Glomerular endothelial cell (primary cell): Measurements from ENCODE around the gene VEGFB. TPM values are rescaled to one million over a fixed set of nuclear protein-coding genes. Genes with fewer than 3 reads are reported as not detected.
"Not testable (repeated sequence)": the region's sequence is repeated elsewhere in the genome, so short reads cannot be mapped to it uniquely, and the experiment has no call there.

ENCODE experiments used
- DNase-seq: peaks from one replicate; pipeline ENCODE4 v3.0.0-alpha.2; 2011; ENCODE audit warnings: low read depth, low spot score; ENCODE audit errors: extremely low read depth
- total RNA-seq: library from RNA; depleted of rRNA; stranded (reverse); fragments of >200 nt; gene quantifications from 2 replicates; pipeline ENCODE4 v1.2.3, GENCODE V29; 2015

Gene VEGFB
- total RNA-seq, 1 donor from 2014 or later = 69.2 TPM

GRCh38 chr11:64245797-64246620 lies 11.6 kb downstream of the VEGFB start:
- no peak for DNase-seq

DNA sequence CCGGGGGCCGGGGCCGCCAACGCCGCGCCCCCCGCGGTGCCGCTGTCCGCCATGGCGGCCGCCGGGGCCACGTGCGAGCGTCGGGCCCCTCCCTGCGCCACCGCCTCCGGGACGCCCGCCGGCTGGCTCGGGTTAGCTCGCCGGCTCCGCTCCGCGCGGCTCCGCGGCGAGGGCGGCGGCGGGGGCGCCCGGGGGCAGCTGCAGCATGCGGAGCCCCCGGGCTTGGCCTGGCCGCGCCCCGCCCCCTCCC lies 12.2 kb downstream of the VEGFB start:
- not testable (repeated sequence) for DNase-seq

DNA sequence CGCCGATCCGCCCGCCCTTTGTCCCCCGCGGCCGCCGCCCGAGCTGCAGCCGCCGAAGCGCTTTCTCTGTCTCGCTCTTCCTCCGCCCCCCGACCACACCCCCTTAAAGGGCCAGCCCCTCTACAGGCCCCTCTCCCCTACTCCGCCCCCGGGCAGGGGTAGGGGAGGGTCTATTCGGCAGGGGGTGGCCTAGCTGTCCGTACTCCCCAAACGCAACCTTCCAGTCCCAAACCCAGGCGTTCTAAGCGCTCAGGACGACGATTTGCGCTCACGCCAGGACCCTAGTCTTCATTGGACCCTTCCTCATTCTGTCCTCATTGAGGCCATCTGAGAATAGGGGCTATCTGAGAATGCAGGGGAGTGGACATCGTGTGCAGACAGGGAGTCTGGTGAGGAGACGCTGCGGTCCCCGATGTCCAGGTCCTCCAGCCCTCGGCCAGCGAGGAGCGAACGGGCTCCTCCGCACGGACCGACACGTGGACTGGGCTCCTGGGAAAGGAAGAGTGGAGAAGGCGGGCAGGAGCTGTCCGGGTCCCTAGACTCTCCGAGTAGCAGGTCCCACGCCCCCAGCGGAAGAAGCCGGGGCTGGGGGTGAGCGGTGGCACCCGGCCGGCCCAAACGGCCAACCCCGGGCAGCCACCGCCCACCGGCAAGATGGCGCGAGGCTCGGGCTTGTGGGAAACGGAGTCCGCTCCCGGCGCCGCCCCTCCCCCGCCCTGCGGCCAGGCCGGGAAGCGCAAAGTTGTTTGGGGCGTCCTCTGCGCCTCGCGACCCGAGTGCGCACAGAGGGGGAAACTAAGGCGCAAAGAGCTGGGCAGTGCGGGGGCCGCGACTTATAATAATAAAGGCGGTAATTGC lies 12.7 kb downstream of the VEGFB start, which contains the start of gene PPP1R14B:
Gene PPP1R14B, minus strand, starts transcription at position 73 of the 858 bp plus-strand sequence. CDS start 270 bp downstream, outside the sequence.
- DNase-seq = no peak

DNA sequence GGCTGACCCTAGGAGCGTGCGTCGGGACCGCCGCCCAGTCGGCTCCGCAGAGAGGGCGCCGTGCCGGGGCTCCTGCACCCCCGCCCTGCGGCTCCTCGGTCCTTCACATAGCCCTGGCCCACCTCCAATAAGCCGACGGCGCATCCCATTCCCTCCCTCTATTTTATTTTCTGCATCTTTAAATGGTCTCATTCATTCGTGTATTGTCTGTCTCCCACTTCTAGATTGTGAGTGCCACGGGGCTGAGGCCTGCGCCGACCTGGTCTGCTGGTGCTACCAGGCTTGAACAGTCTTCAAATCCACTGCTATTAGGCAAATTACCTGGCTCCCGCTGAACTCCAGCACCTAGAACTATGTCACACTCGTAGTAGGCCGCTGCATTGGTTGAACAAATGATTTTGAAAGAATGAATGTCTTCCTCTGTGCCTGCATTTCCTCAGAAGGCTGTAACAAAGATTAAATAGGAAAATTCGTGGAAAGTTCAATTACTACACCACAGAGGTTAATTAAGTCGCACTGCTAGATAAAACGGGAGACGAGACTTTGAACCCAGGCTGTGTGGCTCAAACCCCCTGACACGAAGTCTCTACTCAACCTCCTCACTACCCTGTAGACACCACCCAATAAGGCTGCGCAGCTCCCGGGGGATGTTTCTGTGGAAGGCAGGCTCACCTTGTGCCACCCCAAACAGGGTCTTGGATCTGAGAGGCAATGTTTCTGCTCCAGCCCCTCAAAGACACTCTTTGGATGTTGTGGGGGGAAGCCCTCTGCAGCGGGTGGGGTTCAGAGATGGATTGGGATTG lies 13.5 kb downstream of the VEGFB start:
- no peak for DNase-seq

DNA sequence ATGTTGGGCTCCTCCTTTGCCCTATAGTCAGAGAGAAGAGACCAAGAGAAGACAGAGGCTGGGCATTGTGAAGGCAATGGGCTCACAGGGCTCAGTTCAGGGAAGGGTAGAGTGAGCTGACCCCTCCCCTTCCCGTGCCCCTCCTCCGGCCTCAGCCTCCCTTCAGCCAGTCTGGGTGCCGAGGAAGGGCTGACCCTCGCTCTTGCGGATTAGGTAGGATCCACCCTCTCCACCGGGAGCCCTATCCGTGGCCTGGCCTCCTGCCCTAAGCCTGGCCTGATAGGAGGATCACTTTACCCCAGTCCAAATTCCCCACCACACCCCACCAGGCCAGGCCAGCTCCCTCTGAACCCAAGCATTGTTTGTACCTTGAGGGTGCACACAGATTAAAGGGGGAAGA lies 14.2 kb downstream of the VEGFB start:
- DNase-seq = no peak

- no peak for DNase-seq
Measured at GRCh38 chr11:64249038-64249437, 14.7 kb downstream of the VEGFB start.

DNA sequence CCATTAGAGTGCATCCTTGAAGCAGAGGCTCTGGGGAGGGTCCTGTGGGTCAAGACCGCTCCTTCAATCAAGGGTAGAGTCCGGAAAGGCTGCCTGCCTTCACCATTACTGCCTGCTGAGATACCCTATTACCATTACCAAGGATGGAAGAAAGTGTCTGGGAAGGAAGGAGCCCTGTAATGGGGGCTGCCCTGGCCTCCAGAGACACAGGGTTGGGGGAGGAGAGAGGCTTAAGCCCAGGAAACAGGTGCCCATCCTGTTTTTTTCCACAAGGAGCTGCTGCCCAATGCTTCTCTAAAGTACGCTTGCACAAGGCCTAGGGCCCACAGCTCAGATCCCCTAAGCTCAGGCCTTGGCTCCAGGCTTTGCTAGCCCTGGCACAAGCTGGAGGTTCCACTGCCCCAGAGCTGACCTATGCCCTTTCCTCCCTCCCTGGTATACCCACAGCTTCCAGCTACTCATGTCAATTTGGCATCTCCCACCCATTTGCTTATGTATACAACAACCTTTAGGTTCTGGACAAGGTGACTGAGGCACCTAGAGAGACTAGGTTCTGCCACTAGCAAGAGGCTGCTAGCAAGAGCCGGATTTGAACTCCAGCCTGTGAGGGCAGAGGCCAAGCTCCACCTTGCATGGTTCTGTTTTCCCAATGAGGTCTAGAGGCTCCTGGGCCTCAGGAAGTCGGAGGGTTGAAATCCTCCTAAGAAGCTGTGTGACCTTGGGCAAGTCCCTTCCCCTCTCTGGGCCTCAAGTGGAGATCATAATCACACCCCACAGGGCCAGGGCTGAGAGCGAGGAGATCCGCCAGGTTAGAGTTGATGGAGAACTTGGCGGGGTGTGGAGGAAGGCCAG lies 15.4 kb downstream of the VEGFB start:
- DNase-seq = no peak

DNA sequence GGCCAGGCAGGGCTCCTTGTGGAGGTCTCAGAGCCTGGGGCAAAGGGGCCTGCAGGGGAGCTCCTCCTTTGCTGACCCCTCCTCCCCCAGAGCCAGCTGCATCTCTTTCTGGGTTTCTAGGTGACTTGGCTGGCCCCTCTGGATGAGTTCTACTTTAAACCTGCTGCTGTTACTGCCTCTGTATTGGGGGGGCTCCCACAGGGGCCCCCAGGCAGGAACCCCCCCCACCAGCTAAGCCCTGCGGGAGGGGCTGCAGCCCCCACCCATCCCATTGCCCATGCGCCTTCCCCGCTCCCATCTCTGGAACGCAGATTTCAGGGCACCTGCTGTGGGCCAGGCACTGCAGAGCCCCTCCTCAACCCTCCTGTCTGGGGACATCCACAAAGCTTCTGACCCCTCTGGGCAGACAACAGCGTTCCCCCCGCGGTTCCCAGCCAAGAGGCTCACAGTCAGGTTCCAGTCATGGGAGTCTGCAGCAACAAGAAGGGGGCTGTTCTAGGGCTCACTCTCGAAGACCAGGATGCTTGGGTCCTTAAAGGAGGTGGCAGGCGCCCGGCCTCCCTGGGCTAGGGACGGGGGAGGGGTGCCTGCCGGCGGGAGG lies 16.1 kb downstream of the VEGFB start:
- no peak for DNase-seq

DNA sequence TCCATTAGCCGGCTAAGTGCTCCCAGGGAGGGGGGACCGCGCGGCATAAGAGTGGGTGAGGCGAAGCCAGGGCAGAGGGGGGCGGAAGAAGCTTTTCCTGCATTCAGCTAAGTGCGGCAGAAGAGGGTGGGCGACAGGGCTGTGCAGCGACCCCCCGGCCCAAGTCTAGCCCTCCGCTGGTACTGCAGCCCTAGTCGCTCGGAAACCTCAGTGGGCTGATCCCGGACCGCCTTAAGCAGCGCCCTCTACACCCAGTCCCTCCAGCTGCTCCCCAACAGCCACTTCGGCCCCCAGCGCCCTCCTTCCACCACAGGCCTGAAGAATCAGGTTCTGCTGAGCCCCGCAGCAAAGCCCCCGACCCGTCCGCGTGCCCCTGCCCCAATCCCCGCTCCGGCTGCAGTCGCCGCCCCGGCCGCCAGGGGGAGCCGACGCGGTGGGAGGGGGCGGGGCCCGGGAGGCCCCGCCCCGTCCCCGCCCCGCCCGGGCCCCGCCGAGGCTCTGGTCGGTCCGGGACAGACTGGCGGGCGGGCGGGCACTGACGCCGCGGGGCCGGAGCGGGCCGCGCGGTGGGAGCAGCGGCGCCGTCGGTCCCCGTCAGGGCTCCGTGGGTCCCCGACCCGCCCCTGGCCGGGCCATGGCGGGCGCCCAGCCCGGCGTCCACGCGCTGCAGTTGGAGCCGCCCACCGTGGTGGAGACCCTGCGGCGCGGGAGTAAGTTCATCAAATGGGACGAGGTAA lies 16.8 kb downstream of the VEGFB start, which contains the start of gene PLCB3:
Gene PLCB3, plus strand, starts transcription at position 515 of the 737 bp plus-strand sequence. Its CDS starts 120 bp downstream, at position 635.
- DNase-seq = no peak

GRCh38 chr11:64251753-64252002 lies 17.3 kb downstream of the VEGFB start:
- no peak for DNase-seq

DNA sequence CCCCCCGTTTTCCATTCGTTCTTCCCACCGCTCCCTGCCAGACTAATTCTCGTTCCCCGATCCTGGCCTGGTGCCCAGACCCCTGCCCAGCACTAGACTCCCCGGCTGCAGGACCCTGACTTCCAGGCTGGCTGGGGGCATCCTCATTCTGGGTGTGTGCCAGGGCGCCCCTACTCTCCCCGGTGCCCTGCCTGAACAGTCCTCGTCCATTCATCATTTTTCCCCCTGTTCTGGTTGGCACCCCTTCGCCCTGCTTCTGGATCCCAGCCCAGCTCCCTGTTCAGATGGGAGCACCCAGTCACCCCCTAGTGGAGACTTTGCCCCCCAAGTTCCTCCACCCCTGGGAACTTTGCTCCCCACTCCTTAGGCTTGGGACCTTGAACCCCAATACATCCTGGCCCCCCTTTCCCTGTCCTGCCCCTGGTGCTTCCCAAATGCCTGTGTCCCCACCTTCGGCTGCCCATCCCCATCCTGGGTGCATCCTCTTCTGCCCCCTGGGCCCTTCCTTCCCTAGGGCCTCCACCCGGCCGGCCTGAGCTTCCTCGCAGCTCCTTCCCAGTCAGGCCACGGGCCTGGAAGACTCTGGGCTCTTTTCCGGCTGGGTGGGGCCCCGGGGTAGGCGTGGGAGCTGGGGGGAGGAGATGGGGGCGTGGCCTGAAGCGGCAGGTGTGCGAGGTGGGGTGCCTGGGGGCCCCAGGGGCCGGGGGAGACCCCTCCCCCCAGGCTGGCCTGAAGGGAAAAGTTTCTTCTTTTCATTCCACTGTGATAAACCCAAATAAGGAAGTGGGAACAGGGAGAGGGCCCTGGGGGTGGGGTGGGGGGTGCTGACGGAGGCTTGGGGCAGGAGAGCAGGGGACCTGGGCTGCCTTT lies 17.9 kb downstream of the VEGFB start:
- no peak for DNase-seq

- no peak for DNase-seq
Measured at GRCh38 chr11:64253043-64253442, 18.7 kb downstream of the VEGFB start.

DNA sequence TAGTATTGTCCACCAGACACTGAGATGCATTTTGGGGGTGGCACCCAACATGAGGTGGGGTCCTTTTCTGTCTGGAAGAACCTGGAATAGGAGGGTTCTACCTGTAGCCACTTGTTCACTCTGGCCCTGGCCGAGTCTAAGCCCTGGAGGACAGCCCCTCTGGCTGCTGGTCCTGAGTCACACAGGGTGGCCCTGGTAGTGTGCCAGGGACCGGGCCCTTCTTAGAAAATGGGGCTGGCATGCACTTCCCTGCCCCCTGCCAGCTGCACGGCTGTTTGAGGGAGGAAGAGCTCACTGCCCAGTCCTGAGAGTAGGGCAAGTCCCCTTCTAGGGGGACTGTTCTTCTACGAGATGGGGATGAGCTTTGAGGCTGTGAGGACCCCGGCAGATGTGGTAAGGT lies 19.1 kb downstream of the VEGFB start:
- no peak for DNase-seq

- no peak for DNase-seq
Measured at GRCh38 chr11:64254326-64254725, 19.9 kb downstream of the VEGFB start.

- DNase-seq = no peak
Measured at GRCh38 chr11:64255135-64256128, 21.0 kb downstream of the VEGFB start.

DNA sequence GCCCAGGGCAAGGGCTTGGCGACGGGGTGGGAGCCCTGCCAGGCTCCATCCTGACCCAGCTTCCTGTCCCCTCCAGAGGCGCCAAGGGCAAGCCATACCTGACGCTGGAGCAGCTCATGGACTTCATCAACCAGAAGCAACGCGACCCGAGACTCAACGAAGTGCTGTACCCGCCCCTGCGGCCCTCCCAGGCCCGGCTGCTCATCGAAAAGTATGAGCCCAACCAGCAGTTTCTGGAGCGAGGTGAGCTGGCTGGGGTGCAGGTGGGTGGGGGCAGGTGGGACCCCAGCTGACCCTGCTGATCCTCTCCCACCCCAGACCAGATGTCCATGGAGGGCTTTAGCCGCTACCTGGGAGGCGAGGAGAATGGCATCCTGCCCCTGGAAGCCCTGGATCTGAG lies 21.9 kb downstream of the VEGFB start:
- no peak for DNase-seq

GRCh38 chr11:64258356-64258755 lies 24.0 kb downstream of the VEGFB start:
- DNase-seq = no peak
